GM19397 (cell line): ENCODE measurements around the gene NTRK3.

Experiments used
- ATAC-seq: cut with Tn5 transposase; IDR thresholded peaks from one replicate; pipeline ENCODE4 v1.9.1; 2021; ENCODE audit warnings: mild to moderate bottlenecking, moderate library complexity; ENCODE audit not compliant: unreplicated experiment

The NTRK3 gene

DNA sequence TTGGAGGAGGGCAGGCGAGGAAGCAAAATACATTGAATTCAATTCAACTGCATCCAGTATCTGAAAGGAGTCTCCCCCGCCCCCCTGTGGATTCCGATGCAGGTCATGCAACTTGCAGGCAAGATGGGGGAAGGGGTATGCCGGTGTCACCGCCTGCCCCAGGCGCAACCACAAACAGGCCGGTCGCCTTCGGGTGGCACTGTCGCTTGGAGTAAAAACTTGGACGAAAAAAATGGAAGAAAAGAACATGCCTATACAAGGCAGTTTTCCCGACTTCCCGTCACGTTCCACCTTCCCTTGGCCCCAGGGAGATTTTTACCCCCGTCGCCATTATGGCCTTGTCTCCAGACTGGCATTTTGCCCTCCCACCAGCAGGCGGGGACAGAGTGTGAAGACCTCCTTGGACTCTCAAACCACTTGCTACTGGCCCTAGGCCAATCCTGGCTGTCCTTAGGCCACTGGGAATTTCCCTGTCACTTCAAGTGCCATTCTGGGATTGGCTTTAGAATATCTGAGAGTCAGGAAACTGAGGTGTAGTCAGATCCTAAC, 1.6 kb upstream of the NTRK3 start:
- ATAC-seq = no peak

DNA sequence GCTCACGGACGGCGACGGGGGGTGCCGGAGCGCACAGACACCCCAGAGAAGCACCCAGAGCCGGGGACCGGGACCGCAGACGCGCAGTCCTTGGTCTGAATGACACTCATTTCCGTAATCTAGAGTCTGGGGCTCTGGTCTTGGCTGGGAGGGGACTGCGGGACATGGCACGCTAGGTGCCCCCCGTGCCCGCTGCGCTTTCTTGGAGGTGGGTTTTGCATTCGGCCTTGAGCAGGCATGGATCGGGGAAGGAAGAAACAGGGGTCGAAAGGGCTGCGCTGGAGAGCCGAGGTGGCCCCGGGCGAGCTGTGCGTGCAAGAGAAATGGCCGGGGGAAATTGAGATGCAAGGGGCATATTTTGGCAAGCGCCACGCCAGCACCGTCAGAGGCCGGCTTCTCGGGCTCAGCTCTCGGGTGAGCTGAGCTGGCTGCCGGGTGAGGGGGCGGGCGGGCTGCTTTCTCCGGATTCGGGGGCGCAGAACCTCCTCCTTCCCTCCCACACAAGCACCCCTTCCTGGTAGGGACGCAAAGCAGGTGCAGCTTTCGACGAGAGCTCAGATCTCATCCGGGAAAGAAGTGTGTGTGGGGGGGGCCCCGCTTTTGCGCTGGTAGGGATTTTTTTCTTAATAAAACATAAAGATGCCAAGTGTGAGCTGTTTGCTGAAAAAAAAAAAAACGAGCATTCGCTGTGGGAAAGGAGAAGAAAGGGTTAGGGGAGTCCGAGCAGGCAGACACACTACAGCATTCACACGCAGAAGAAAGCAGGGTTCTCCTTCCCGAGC, 963 bp upstream of the NTRK3 start:
- ATAC-seq = no peak

DNA sequence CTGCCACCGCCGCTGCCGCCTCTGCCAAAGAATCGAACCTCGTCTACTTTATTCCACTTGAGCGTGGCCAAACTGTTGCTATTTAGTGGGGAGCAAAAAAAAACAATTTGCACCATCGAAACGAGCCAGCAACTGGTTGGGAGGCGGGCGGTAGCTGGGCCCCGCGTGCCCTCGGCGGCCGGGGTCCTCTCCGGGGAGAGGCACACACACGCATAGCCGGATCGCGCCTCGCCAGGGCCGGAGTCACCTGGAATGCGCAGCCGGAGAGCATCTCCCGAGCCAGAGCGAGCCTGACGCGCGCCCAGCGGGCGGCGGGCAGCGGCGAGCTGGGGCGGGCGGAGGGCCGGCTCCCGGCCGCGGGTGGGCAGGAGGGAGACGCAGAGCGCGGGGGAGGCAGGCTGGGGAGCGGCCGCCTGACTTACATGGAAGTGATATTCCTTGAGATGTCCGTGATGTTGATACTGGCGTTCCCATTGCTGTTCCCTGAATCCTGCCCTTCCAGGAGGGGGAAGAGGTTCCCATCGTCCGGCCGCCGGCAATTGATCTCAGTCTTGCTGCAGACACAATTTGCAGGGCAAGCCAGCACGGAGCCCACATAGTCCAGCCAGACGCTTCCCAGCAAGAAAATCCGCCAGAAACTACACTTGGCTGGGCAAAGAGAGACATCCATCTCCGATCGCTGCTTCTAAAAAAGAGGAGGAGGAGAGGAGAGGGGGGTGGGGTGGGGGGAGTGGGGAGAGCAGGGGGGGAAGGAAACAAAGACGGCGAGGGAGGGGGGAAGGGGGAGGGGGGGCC, 858 bp downstream of the NTRK3 start:
- ATAC-seq = no peak

DNA sequence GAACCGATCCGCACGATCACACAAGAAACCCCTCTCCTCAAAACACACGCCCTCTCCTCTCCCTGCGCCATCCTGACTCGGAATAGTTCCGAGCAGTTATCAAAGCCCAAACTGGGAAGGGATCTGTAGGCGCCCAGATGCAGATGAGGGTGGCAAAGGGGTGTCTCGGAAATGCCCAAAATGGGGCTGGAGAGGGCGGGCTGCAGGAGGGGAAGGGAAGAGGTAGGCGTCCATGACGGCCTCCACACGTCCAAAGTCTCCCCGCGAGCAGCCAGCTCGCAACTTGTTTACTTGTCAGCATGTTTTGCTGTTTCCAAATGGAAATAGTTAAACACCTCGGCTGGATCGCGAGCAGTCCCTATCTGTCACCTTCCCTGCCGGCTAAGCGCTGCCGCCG, 1.5 kb downstream of the NTRK3 start:
- no peak for ATAC-seq

DNA sequence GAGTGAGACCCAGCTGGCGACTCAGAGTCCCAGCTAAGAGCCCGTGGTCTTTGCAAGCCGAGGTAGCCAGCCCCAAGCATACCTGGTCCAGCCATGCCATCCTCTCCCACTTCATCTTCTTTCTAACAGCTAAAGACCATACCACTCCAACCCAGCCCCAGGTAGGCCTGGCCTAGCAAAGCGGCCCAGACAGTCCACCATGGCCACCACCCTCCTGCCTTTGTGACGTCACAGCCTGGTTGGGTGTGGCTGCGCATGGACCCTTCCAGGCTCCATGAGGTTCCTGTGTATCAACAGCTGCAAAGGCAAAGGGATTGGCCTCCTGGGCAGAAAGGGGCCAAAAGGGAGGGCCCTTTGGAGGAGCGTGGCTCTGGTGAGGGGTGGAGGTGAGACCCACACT, 4.1 kb downstream of the NTRK3 start:
- no peak for ATAC-seq

DNA sequence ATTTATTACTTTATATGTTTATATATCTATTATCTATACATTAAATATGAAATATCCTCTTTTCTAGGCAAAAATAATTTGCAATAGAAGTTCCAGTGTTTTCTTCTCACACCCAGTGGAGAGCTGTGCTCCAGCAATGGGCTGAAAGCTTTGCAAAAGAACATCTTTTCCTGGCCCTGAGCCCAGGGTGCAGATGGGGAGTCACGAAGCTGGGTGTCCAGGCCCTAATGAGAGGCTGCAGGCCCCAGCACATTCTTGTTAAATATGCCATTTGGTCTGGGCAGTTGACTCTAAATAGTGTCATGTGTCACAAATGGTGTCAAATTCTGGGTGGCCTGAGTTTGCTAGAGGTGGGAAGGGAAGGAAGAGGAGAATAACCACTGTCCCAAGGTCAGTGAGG, 5.7 kb downstream of the NTRK3 start:
- no peak for ATAC-seq

DNA sequence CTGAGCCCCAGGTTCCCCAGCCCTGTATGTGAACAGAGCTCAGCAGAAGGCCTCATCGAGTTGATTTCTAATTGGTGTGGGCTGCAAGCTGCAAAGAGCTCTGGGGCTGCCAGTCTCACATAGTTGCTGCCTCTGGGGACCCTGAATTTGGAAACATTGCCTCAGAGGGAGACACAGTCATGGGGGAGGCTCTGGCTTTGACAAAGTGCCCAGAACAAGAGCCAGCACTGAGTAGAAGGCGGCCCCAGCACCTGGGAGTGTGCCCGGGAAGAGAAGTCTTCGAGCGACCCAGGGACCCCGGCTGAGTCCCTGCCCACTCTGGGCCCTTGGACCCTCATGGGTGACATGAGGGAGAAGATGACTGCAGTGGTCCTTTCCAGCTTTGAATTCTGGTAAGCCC, 7.3 kb downstream of the NTRK3 start:
- ATAC-seq = no peak

DNA sequence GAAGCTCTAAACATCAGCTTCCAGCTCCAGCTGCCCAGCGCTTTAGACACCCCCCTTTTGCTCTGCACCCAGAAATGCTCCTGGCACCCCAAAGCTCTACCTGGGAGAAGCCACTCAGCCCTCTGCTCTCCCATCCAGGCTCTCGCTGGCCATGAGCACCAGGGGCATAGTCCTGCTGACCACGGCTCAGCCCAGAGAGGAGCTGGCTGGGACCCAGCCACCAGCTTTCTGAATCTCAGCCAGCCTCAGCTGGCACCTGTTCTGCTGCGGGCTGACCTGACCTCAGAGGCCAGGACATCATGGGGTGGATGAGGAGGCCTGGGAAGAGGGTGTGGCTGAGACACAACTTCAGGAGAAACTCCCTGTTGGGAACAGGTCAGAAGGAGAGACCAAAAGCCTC, 8.6 kb downstream of the NTRK3 start:
- no peak for ATAC-seq

DNA sequence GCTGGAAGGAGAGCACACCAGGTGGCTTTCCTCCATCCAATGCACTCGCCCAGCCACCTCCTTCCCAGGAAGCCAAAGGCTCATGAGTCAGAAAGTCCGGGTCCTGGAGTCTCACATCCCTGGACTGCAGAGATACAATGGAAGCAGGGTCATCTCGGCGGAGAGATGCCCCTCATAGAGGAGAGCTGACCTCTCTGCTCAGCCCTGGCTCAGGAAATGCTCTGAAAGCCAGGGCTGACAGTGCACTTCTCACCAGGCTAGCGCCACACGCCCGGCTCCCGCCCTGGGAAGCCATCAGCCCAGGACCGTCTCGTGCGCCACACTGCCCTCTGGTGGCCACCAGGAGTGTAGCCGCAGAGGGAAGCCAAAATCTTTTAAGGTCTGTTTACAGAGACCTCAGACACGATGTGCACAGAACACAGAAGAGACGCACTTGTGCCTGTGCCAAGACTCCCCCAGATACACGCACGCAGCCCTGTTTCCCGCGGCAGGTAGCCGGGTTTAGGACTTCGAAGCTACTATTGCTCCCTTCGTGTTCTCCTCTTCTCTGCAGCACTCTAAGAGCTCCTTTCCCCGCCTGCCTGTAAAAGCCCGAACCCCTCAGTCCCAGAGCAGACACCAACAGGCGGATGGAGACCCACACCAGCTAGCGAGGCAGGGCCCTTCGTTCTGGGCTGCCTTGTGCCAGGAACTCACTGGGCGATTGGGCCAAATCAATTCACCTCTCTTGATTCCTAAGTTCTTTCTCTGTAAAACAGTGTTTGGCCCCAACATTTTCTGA, 9.7 kb downstream of the NTRK3 start:
- ATAC-seq = no peak

DNA sequence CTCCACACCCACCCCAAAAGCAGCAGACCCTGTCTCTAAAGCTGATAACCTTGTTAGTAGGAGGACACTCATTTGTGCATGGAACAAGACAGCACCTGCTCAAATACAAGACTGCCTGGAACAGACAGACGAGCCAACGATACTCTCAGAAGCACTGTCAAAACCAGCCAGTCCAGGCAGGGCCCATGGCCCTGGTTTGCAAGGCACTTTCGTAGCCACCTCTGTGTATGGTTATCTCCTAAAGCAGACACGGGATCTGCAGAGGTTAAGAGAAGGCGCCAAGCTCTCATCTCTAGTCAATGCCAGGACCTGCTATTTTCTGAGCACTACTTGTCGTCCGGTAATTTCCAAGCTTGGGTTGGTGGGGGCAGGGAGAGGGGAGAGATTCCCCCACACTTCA, 10.5 kb downstream of the NTRK3 start:
- no peak for ATAC-seq

DNA sequence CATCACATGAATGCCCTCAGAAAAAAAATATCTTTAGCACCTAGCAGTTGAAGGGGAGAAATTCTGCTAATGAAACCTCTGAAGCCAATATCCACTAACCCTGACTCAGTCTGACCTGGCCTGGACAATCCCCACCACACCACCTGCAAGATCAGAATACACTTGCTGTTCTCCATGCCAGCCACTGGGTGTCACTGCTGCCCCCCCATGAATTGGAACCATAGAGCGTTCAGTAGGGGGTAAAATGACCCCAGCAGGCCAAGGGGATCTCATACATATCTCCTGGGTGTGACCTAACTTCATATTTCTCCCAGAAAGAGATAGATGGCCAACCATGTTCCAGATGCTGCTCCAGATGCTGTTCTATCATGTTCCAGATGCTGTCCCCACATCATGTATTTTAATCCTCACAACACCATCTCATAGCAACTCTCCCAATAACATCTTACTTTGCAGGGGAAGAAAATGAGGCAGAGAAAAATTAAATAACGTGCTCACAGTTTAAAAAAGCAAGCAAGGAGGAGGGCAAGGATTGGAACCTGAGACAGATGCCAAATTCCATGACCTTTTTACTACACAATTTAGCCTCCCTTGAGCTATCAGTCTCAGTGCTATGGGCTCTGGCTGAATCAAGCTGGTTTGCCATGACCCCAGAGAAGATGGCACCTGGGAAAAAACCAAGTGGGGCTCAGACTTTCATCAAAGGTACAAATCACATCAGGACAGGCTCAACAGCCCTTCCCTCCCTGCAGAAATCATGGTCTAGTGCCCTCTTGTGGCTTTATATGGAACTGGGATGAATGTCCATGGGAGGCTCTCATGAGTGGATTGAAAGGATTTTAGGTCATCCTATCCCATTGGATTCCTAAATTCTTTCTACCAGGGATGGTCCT, 12.4 kb downstream of the NTRK3 start:
- no peak for ATAC-seq

DNA sequence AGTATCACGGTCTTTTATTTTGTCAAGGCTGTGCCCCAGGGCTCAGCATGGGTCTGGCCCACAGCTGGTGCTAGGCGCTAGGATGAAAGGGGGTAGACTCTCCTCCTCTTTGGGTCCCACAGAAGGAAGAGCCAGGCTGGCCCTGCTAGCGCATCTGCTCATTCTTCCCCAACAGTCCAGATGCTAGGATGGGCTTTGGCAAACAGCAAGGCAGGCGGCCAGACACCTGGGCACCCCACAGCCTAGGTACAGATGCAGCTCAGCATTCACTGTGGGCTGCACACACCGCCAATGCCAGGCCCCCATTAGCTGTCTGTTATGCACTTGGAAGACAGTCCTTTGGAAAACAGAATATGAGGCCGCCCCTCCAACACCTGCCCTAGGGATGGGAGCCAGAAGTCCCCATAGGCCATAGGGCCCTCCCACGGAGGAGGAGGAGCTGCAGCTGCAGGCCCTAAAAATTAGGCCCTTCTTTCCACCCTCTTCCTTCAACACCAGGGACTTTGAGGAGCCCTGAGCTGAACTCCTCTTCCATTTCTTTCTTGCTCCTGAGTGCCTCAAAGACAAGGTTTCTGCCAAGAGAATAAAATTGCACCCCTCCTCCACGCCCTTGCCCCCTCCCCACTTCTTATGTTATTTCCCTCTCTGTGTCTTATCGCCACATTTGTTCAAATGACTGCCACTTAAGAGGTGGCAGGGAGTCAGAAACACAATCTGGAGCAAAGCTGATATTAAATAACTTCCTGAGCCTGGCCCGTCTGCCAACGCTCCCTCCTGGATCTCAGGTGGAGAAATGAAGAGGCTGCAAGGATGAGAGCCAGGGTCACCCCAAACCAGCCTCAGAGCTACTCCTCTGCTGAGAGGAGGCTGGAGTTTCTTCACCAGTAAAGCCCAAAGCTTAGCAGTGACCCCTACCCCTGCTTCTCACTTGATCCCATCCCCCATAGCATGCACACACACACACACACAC, 13.7 kb downstream of the NTRK3 start:
- no peak for ATAC-seq

DNA sequence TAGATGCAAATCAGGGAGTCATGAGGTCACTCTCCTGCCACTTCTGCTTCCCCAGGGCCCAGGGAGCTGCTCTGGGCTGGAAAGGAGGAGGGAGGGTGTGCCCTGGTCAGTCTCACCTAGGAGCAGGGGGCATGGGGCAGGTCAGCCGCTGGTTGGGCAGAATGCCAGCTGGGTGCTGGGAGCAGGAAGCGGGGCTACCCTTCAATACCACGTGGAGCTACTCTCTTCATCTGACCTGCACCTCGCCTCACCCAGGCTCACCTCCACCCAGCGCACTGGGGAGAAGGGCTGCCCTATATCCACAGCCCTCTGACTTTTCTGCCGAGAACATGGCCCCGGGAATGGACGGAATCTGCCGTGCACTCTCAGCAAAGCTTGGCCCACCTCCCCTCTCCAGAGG, 15.1 kb downstream of the NTRK3 start:
- no peak for ATAC-seq

DNA sequence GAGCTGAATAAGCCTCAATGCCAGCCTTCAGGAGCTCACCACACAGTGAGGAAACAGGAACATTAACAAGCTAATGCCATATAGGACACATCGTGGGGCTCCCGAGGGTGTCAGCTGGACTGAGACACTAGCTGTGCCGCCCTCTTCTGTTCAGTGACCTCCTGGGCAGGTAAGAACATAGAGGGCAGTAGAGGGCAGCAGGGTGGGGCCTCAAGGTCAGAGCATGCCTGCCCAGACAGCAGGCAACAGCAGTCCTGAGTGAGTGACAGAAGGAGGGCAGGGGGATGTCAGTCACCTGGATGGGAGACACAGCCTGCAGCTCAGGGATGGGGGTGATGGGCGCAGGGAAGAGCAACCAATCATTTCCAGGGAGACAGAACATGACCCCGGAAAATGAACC, 15.5 kb downstream of the NTRK3 start:
- ATAC-seq = no peak

DNA sequence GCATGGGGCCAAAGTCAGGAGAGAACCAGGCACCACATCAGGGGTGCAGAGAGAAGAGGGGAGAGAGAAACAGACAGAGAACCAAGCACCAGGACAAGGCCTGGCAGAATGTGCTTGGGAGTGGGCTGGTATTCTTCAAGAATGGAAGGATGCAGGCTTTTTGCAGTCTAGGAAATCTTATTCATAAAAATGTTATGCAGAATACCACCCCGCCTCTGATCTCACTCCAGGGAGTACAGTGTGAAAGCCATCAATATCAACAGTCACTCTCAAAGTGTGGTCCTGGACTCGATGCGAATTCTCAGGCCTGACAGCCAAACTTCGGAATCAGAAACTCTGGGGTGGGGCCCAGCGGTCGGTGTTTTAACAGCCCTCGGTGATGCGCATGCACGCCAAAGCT, 16.9 kb downstream of the NTRK3 start:
- no peak for ATAC-seq

DNA sequence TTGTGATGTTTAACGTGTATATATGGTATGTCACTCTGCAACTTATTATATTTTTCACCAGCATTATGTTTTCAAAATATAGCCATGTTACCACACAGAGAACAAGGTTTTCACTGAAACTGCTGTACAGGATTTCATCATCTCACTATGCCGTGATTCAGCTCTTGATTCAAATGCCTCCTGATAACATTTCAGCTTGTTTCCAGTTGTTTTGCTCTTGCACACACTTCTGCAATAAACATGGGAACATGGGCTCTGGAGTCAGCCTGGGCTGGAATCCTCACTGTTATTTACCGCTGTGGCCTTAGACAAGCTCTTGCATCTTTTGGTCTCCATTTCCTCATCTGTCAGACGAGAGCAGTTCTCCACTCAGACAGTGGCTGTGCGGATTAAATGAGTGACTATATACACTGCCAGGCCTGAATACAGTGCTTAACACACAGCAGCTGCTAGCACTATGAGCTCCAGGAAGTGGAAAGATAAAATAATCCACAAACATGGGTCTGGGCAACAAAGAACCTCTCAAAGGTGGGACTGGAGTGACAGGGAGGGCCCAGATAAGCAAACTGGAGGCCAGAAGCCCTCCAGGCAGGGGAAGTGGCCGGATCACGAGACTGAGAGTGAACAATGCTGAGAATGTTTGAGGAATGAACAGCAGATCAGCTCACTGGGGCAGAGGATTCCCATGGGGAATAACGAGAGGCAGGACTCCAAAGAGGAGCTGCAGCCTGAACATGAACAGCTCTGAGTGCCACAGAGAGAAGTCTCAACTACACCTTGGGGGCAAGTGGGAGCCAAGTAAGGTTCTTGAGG, 17.7 kb downstream of the NTRK3 start:
- no peak for ATAC-seq

DNA sequence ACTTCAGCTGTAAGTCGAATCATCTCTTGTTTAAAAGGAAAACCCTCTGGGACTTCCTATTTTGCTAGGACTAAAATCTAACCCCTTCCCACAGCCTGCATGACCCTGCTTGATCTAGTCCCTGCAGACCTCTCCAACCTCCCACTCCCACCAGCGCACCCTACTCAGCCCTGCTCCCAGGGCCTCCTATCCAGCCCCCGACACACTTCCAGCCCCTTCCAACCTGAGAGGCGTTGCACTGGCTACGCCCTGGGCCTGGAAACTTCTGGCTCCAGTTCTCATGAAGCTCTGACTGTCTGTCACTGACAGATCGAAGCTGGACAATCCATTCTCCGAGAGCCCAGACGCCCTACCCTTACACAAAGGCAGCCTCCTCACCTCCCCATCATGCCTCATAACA, 21.8 kb downstream of the NTRK3 start:
- ATAC-seq = no peak

DNA sequence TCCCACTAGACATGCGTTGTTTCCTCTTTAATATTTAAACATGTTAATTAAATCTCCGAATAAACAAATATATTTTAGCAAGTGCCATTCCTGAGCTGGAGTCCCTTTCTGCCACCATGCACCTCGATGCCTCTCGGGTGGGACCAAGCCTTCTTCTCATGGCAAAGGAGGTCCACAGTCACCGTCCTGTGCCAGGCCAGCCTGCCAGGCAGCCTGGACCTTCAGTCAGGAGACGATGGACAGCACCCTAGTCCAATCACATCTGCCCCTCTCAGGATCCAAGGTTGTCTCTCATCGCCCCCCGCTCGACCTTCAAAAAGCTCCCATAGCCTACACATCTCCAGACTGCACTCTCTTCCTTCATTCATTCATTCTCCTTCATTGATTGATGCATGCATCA, 22.6 kb downstream of the NTRK3 start:
- no peak for ATAC-seq
